Upper lobe of left lung (tissue), 6 donors: ENCODE measurements around the gene DBNDD1. TPM values are rescaled to one million over a fixed set of nuclear protein-coding genes. Genes with fewer than 3 reads are reported as not detected.
A peak's percentile ranks its signal among the peaks of the same experiment; 100 is the strongest.

Experiments used
- ATAC-seq, 2 donors: fragments of 200-7000 bp; cut with Tn5 transposase; one replicate each; pipeline ENCODE4 v1.9.1; 2022; ENCODE audit warnings: mild to moderate bottlenecking in 2 of 2, moderate library complexity in 2 of 2; ENCODE audit not compliant: low FRiP score in 2 of 2
- DNase-seq, 2 donors: peaks; one replicate each; pipeline ENCODE4 v3.0.0-alpha.2; 2019 to 2020
- H3K27ac ChIP-seq, 4 donors: fragments of 200-600 bp; sonication (generic); one replicate each; pipeline ENCODE4 v1.5.1; 2016 to 2019
- H3K27me3 ChIP-seq, 4 donors: fragments of 200-600 bp; sonication (generic); one replicate each; pipeline ENCODE4 v1.5.1; 2017 to 2019
- H3K36me3 ChIP-seq, 4 donors: fragments of 200-600 bp; sonication (generic); one replicate each; pipeline ENCODE4 v1.5.1; 2016 to 2019
- H3K4me1 ChIP-seq, 4 donors: fragments of 200-600 bp; sonication (generic); one replicate each; pipeline ENCODE4 v1.5.1; 2018 to 2019
- H3K4me3 ChIP-seq, 4 donors: fragments of 200-600 bp; sonication (generic); one replicate each; pipeline ENCODE4 v1.5.1; 2017 to 2019; ENCODE audit warnings: mild to moderate bottlenecking in 2 of 4, moderate library complexity in 1 of 4
- H3K9me3 ChIP-seq, 4 donors: fragments of 200-600 bp; sonication (generic); one replicate each; pipeline ENCODE4 v1.5.1; 2018 to 2019
- CTCF ChIP-seq, 6 experiments: fragments of 450-650 bp in 4 of 6; fragments of 200-600 bp in 2 of 6; sonication (generic) in 2 of 6; IDR thresholded peaks; one replicate each; pipeline ENCODE4 v1.5.1; 2016 to 2019; ENCODE audit warnings: antibody characterized with exemption in 6 of 6
- EP300 ChIP-seq, 4 donors: sonication (generic); formaldehyde crosslinking; IDR thresholded peaks; one replicate each; pipeline ENCODE4 v1.5.1; 2017; ENCODE audit warnings: antibody characterized with exemption in 4 of 4, control low read depth in 2 of 4
- POLR2A ChIP-seq, 4 donors: fragments of 450-650 bp; IDR thresholded peaks; one replicate each; pipeline ENCODE4 v1.5.1; 2016 to 2017; ENCODE audit warnings: antibody characterized with exemption in 4 of 4, mild to moderate bottlenecking in 2 of 4
- POLR2AphosphoS5 ChIP-seq, 2 donors: sonication (generic); formaldehyde crosslinking; IDR thresholded peaks; one replicate each; pipeline ENCODE4 v1.5.1; 2017; ENCODE audit warnings: antibody characterized with exemption in 2 of 2
- whole genome bisulfite sequencing, 2 donors: methylation state at CpG; one replicate each; pipeline ENCODE4 v1.1.5; 2017 to 2018; 5-methylcytosine and 5-hydroxymethylcytosine counted together
- total RNA-seq, 6 donors: library from RNA; depleted of rRNA in 4 of 6; stranded (reverse); fragments of >200 nt in 4 of 6; gene quantifications; one replicate each; pipeline versions ENCODE4 v1.1.0 to v1.2.1, GENCODE V29; 2016 to 2021
- donor health status: DM: no; HTN: no; CAD: no; lungs with moderate emphysema.
- donor health status: DM: no; HTN: yes; CAD: no; lungs with severe emphysema.

The DBNDD1 gene
- total RNA-seq, 6 donors from 2014 or later = 4.6 to 23.2 (median 11.1) TPM

GRCh38 chr16:89966756-89967155 lies 52.5 kb downstream of the DBNDD1 start:
- no peak for TF ChIP-seq POLR2A (IDR thresholded peaks at IDR 0.05)
- TF ChIP-seq CTCF (IDR thresholded peaks at IDR 0.05) = no peak
- TF ChIP-seq POLR2AphosphoS5 (IDR thresholded peaks at IDR 0.05) = no peak
- TF ChIP-seq EP300 (IDR thresholded peaks at IDR 0.05) = no peak
- Histone ChIP-seq H3K9me3 (no peaks in the 10 kb centered on the region), H3K4me3 (no peak overlapping the region), H3K36me3 (peaks cover 0 to 47% (median 14%) of the 10 kb centered on the region in 4 donors), H3K4me1 (peaks cover 10 to 22% (median 11%) of the 10 kb centered on the region in 4 donors), H3K27ac (peak overlapping the region in 1 of 4 donors; percentile 26), H3K27me3 (no peaks in the 10 kb centered on the region)
- WGBS, 2 donors = 94 to 100% methylated on average over 2 to 9 of the region's 9 CpGs
- ATAC-seq = no peak
- no peak for DNase-seq

- H3K4me3 ChIP-seq = no peak overlapping the region
- H3K36me3 ChIP-seq = peaks cover 0 to 58% (median 20%) of the 10 kb centered on the region in 4 donors
- H3K27ac ChIP-seq = no peak overlapping the region
- ATAC-seq (no peak), DNase-seq (no peak)
- TF ChIP-seq CTCF (IDR thresholded peaks at IDR 0.05) = no peak
- no peak for TF ChIP-seq POLR2AphosphoS5 (IDR thresholded peaks at IDR 0.05)
- no peak for TF ChIP-seq EP300 (IDR thresholded peaks at IDR 0.05)
- no peak for TF ChIP-seq POLR2A (IDR thresholded peaks at IDR 0.05)
- H3K27me3 ChIP-seq = no peaks in the 10 kb centered on the region
- no peaks in the 10 kb centered on the region for H3K9me3 ChIP-seq
- H3K4me1 ChIP-seq = peaks cover 0 to 11% (median 0%) of the 10 kb centered on the region in 4 donors
- 92 to 93% methylated on average over 22 to 25 of the region's 30 CpGs for WGBS, 2 donors
Observed at GRCh38 chr16:89965447-89966225, 53.6 kb downstream of the DBNDD1 start.

GRCh38 chr16:89964201-89964600 lies 55.1 kb downstream of the DBNDD1 start:
- 95 to 97% methylated on average over 7 to 25 of the region's 25 CpGs for WGBS, 2 donors
- Histone ChIP-seq H3K4me1 (no peaks in the 10 kb centered on the region), H3K4me3 (no peak overlapping the region), H3K36me3 (peaks cover 0 to 72% (median 22%) of the 10 kb centered on the region in 4 donors), H3K27ac (no peak overlapping the region), H3K9me3 (no peaks in the 10 kb centered on the region), H3K27me3 (no peaks in the 10 kb centered on the region)
- TF ChIP-seq POLR2AphosphoS5 (IDR thresholded peaks at IDR 0.05) (no peak), EP300 (IDR thresholded peaks at IDR 0.05) (no peak), CTCF (IDR thresholded peaks at IDR 0.05) (no peak), POLR2A (IDR thresholded peaks at IDR 0.05) (no peak)
- ATAC-seq (peak in 1 of 2 donors; percentile 24), DNase-seq (no peak)

DNA sequence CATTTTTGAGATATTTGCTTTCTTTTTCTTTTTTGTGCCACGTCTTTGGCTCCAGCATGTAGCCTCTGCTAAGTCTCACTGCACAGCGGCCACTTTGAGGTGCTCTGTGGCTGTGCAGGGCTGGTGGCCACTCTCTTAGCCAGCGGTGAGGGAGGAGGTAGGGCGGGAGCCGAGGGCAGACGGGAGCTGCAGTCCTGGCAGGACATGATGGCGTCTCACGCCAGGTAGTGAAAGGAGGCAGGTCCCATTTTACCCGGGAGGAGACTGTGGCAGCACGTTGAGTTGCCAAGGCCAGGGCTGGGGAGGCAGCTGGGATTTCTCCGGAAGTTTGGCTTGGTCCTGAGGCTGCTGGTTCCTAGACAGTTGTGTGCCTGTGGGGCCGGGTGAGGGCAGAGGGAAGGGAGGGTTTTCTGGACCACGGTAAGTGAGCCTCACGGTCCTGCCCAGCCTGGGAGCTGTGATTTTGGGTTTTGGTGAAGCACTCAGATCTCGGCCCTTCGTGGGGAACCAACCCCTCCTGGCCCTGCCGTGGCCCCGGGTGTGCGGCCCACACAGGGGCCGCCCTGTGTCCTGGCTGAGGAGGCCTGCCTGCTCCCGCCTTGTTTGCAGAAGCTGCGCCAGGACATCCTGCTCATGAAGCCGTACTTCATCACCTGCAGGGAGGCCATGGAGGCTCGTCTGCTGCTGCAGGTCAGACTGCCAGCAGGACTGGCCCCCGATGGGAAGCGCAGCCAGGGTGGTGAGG lies 56.3 kb downstream of the DBNDD1 start:
- no peaks in the 10 kb centered on the region for H3K9me3 ChIP-seq
- WGBS, 2 donors = 84 to 88% methylated on average over 14 to 25 of the region's 26 CpGs
- H3K36me3 ChIP-seq = peaks cover 0 to 85% (median 27%) of the 10 kb centered on the region in 4 donors
- H3K4me3 ChIP-seq = no peak overlapping the region
- H3K27me3 ChIP-seq = no peaks in the 10 kb centered on the region
- DNase-seq (no peak), ATAC-seq (no peak)
- H3K4me1 ChIP-seq = no peaks in the 10 kb centered on the region
- TF ChIP-seq POLR2AphosphoS5 (IDR thresholded peaks at IDR 0.05) = no peak
- TF ChIP-seq EP300 (IDR thresholded peaks at IDR 0.05) = no peak
- TF ChIP-seq POLR2A (IDR thresholded peaks at IDR 0.05) = no peak
- TF ChIP-seq CTCF (IDR thresholded peaks at IDR 0.05) = no peak
- H3K27ac ChIP-seq = no peak overlapping the region
